Prostate gland (tissue), 2 donors: Measurements from ENCODE around the gene NECTIN1.

Source experiments
- POLR2A ChIP-seq: fragments of 450-650 bp; IDR thresholded peaks from one replicate; pipeline ENCODE4 v1.6.1; 2016; ENCODE audit warnings: antibody characterized with exemption, mild to moderate bottlenecking
- TF ChIP-seq, protein P1 (sequence below), 4 experiments: fragments of 200-600 bp in 2 of 4; fragments of 450-650 bp in 2 of 4; sonication (generic) in 2 of 4; IDR thresholded peaks; 1 replicate in 3 of 4; 2 replicates in 1 of 4; pipeline ENCODE4 v1.5.1; 2016 to 2019; ENCODE audit warnings: antibody characterized with exemption in 4 of 4, mild to moderate bottlenecking in 2 of 4, moderate library complexity in 2 of 4

DNA sequence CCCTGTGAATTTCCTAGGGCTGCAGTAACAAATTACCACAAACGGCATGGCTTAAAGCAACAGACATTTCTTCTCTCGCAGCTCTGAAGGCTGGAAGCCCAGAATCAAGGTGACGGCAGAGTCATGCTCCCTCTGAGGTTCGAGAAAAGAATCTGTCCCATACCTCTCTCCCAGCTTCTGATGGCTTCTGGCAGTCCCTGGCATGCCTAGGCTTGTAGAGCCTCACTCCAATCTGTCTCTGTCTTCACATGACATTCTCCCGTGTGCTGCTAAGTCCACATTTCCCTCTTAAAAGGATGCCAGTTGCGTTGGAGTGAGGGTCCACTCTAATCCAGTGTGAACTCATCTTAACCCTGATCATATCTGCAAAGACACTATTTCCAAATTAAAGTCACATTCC is 116.2 kb downstream of the NECTIN1 start:
- no peak for TF ChIP-seq POLR2A
- TF ChIP-seq, protein P1, sequence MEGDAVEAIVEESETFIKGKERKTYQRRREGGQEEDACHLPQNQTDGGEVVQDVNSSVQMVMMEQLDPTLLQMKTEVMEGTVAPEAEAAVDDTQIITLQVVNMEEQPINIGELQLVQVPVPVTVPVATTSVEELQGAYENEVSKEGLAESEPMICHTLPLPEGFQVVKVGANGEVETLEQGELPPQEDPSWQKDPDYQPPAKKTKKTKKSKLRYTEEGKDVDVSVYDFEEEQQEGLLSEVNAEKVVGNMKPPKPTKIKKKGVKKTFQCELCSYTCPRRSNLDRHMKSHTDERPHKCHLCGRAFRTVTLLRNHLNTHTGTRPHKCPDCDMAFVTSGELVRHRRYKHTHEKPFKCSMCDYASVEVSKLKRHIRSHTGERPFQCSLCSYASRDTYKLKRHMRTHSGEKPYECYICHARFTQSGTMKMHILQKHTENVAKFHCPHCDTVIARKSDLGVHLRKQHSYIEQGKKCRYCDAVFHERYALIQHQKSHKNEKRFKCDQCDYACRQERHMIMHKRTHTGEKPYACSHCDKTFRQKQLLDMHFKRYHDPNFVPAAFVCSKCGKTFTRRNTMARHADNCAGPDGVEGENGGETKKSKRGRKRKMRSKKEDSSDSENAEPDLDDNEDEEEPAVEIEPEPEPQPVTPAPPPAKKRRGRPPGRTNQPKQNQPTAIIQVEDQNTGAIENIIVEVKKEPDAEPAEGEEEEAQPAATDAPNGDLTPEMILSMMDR (IDR thresholded peaks at IDR 0.05), result no peak
